SIG-M5 treated with dmso at 0.1 percent for 504 hours (cell line): ENCODE measurements around the gene RRP15.
"Not testable (repeated sequence)": the region's sequence is repeated elsewhere in the genome, so short reads cannot be mapped to it uniquely, and the experiment has no call there.

Source experiments
- DNase-seq: peaks from one replicate; lab custom pipeline; 2025; ENCODE audit not compliant: unreplicated experiment; lab: John Stamatoyannopoulos, UW

RRP15 gene

DNA sequence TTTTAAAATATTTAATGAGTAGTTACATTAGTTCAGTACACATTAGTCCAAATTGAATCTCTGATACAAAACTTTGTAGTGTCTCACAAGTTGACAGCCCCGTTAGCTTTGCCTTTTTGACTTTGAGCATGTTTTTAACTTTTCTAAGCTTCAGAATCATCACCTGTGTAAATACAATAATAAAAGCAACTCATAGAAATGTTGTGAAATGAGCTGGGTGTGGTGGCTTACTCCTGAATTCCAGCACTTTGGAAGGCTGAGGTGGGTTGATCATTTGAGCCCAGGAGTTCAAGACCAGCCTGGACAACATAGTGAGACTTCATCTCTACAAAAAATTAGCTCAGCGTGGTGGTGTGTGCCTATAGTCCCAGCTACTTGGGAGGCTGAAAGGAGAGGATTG is 11.1 kb downstream of the RRP15 start:
- DNase-seq, result no peak

DNA sequence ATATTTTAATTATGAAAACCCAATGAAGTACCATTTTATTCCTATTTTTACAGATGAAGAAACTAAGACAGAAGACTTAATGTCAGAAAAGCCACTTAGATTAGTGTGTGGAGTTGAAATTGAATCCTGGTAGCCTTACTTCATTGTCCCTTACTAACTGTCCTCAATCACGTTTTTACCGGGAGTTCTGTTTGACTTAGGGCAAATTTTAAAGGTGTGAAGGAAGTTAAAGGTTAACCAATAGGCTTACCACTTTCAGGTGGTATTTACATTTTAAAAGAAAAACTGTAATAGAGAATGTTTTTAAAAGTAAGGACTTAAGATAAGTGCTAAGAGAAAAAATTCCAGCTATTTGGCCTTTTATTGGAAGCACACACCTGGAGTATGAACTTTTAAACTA is 12.4 kb downstream of the RRP15 start:
- no peak for DNase-seq

DNA sequence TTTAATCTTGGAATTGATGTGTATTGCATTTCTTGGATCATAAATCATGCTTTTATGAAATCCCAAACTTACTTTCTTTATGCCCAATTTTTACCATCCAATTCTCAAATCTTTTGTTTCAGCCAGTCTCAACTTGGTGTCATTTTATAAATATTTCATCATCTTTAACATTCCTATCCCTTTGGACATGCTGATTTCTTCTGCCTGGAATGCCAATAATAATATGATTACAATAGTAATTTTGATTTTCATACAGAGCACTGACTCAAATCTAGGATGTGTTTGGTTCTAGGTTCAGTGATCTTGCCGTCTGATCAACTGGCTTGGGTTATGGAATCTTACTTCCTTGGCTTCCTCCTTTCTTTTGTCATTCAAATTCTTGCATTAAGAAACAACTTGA is 12.8 kb downstream of the RRP15 start:
- DNase-seq, result no peak

DNA sequence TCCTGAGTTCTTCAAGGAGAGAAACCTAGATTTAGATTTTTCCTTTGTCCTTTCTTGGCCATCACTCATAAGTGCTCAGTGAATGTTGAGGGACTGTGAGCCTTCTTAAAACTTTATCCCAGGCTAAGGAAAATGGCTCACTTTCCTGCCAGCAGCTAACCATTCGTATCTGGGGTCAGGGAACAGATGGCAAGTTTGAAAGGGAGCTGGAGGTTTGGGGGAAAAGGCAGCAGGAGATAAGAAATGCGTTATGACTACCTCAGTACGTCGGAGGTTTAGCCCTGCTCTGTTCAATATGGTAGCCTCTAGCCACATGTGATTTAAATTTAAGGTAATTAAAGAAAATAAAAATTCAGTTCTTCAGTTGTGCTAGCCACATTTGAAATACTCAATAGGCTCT is 13.3 kb downstream of the RRP15 start:
- no peak for DNase-seq

DNA sequence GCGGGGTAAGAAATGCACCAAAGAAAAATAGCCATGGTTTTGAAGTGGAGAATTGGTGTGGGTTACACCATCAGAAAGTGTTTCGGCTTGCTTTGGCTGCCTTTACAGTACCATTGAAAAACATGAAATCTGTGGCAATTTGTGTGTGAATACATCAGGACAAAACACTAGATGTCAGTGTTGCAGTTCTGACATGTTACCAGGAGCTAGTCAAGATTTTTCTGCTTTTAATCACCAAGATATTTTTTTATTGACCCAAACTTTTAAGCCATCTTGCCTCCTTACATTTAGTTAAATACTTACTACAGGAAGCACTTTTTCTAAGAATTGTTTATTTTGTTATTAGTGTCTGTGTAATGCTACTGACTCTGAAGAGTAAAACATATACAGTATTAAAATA is 14.3 kb downstream of the RRP15 start:
- peak; percentile 66 for DNase-seq

DNA sequence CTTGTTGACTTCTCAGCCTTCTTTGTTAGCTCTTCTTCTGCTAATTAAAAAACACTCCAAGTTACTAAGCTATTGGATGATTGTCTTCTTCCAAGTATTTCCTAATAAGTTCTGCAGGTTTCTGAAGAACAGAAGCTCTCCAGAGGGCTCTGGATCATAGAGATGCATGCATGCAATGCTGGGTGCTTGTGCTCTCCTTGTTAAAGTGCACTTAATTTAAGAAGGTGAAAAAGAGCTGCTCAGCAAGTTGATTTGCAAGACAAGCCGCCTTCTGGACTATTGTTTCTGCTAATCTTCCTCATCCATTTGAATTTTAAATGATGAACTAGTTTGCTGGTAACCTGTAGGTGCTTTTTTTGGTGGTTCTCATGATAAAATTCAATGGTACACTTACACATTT is 16.1 kb downstream of the RRP15 start:
- DNase-seq, result no peak

DNA sequence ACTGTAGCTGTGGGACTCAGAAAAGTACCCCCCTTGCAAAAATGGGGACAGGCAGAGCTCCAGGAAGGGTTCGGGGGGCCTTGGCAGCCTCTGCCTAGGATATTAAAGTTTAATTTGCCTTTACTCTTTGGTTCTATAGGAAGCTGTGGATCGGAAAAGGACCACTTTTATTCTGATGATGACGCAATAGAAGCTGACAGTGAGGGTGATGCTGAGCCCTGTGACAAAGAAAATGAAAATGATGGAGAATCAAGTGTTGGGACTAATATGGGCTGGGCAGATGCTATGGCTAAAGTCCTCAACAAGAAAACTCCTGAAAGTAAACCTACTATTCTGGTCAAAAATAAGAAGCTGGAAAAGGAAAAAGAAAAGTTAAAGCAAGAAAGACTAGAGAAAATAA is 17.1 kb downstream of the RRP15 start:
- no peak for DNase-seq

DNA sequence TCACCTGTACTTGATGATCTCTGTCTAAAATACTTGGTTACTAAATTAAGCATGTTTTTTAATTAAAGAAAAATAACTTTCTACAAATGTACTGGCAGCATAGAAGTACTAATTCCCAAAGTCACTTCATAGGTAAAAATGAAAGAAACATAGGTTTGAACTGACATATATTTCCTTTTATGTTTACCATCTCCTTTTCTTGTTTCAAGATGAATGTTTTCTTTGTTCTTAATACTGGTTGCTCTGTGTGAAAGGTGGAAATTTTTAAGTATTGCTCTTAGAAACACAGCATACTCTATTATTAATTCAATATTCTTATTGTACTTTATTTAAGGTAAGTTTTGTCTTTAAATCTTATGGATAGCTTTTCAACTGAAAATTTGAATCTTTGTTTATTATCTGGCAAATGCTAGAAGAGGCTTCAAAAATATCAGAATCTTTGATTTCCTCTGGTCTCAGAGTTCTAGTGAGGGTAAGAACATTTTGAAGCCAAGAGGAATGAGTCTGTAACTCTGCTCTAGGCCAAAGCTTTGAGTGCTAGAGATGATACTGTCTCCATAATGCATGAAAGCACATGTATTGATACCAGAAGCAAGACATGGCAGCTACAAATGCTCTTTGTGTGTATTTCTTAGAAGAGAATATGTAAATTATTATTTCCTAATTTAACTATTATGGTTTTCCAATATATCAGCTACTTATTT is 18.2 kb downstream of the RRP15 start:
- no peak for DNase-seq

DNA sequence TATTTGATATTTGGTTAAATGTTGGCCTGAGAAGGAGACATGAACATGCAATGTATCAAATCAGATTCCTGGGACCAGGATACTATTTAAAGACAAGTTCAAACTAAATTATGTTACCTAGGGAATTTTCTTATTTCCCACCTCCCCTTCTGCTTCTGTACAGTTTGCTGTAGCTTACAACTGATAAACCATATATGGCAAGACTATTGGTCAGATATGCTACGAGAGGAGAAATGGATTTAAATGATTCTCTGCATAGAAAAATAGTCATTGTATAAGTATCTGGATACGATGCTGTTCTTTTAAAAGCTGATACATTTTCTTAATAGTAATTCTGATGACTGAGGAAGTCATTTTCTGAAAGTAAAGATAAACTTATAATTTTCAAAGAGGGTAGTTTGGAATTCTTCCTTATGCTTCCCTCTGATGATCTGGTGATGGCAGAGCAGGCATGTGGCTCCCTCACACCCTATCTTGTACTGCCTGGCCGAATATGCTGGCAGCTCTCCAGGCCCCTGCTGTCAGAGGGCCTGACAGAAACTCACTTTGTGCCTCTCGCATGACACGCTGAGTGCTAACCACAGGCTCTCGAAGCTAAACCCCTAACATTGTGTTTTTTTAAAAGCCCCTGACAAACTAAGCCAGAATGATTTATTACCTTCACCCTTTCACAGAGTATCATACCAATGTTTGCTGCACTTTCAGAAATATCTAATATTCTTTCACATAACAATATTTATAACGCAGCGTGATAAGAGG is 19.4 kb downstream of the RRP15 start:
- no peak for DNase-seq

DNA sequence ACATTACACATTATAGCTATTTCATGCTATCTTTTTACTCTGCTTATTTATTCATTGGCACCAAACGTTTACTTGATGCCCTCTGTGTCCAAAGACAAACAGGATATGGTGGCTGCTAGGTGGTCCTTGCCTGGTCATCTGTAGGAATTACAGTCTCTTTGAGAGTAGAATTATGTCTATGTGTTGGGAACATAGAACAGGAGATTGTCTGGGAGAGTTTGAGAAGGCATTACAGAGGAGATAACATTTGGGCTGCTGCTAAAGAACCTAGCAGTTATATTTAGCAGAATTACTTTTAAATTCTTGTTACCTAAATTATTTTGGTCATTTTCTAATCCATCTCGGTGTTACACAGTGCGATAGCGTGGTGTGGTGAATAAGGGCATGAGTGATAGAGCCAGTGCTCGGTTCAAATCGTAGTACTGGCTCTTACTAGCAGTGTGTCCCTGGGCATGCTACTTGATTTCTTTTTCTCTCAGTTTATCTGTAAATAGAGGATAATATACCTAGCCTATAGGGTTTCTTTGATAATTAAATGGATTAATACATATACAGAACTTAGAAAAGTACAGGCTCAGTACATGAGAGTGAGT is 20.5 kb downstream of the RRP15 start:
- DNase-seq, result no peak

DNA sequence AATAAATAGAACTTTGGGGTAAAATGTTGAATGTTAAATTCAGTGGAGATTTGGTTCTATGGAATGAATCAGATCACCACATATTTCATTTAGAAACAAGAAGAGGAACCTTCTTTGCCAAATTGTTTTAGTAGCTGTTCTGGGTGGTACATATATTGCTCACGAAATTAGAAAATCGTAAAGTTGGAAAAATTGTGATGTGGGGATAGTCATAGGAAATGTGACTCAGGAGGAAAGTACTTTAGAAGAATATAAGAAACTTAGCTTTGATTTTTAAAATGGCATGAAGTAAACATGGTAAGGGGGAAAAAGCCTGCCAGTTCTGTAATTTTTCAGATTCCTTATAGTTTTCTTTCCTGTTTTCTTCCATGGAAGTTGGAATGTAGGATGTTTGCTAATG is 27.4 kb downstream of the RRP15 start:
- no peak for DNase-seq

DNA sequence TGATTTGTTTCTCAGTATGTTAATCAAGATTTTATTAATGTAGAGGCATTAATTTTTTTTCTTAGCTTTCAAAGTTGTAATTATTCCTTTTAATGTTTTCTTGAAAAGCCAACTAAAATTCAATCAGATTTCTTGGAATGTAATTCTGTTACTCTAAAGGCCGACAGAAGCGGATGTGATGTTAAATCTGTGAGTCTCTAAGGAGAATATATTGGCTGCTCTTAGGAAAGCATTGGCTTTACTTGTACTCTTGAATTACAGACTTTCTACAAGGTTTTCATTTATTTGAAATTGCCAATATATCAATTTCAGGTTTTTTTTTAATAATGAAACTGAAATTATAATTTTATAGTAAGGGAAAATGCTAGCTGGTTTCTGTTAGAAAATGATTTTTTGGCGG is 29.2 kb downstream of the RRP15 start:
- DNase-seq, result no peak

DNA sequence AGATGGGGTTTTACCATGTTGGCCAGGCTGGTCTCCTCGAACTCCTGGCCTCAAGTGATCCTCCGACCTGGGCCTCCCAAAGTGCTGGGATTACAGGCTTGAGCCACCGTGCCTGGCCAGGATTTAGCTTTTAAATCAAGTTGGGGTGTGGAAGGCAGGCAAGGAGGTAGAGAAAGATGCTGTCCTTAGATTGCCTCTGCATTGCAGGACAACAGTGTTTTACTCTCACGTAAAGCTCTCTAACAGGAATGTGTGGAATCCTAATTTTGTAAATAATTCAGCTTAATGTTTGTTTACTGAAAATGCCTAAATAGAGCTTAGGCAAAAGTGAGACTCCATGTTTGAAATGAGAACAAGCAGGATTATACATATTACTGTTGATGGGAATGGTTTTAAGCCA is 30.5 kb downstream of the RRP15 start:
- DNase-seq, result no peak

DNA sequence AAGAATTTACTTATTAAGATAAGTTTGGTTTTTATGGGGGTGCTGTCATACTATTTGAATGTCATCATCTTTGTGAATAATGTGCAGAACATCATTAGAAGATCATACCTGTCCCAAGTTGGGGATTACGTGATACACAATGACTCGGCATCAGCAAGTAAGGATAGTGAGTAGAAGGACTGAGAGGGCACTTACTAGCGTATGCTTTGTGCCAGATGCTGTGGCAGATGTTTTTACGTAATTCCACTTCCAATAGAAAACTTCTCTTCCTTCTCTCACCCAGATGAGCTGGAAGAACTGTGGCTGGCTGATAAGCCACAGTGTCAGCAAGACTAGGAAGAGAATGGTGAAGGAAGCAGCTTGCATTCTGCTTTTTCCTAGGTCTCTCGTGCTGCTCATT is 32.0 kb downstream of the RRP15 start:
- DNase-seq, result no peak

DNA sequence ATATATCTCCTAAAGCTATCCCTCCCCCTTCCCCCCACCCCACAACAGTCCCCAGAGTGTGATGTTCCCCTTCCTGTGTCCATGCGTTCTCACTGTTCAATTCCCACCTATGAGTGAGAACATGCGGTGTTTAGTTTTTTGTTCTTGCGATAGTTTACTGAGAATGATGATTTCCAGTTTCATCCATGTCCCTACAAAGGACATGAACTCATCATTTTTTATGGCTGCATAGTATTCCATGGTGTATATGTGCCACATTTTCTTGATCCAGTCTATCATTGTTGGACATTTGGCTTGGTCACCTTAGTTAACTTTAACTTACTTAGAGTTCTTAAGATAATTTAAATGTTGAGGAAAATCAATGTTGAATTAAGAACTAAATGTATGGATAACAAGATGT is 35.1 kb downstream of the RRP15 start:
- DNase-seq, result not testable (repeated sequence)

DNA sequence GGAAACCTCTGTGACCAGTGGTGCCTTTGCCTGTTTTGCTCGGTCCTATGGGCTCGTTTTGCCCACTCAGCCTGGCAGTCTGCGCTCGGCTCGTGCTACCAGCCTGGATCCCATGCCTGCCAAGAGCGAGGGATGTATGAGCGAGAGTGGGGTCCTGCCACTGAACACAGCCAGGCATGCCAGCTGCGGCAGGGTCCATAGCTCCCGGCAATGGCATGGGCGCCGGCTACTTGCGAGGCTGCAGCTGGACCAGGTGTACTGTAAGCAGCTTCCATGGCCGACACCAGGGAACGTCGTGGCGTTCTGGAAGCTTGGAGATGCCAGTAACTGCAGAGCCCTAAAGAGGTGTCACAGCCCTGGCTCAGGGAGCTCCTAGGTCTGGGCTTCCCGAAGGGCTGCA is 37.7 kb downstream of the RRP15 start:
- DNase-seq, result no peak

DNA sequence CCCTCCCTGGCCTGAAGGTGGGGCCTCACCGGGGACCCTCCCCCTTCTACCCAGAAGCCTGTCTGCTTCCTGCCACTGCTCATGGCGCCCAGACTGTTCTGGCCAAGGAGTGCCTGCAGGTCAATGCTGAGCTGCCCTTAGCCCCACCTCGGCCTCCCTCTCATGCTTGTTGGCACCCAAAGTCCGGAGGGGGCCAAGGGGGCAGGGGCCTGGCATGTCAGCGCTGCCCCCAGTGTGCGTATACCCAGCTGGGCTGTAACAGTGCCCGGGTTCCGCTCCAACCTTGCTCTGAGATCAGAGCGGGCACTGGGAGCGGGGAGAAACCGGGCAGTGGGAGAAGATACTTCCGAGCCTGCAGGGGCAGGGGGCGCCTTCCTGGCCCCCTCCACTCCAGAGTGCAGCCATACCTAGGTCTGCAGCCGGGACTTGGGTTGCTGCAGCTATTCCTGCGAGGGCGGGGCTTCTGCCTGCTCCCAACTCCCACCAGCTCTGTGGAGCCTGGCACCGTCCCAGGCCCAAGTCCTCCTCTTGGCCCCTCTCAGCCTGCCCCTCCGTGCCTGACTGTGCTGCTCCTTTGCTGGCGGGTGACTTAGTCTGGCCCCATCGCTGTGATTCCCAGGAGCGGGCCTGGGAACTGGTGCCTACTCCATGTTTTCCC is 38.6 kb downstream of the RRP15 start:
- no peak for DNase-seq

DNA sequence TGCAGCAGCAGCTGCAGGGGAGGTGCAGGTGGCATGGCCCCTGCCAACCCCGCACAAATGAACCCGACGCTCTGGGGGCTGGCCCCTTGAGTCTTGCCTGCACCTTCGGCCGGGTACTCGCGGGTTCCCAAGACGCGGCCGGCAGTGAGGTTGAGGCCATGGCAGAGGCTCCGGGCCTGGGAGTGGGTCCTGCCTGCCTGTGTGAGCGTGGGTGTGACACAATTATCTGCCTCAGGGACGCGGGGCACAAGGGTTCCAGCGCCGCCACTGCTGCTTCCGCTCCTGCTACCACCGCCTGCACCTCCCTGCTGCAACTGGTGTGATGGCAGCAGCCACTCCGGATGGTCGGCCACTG is 39.1 kb downstream of the RRP15 start:
- DNase-seq, result no peak

DNA sequence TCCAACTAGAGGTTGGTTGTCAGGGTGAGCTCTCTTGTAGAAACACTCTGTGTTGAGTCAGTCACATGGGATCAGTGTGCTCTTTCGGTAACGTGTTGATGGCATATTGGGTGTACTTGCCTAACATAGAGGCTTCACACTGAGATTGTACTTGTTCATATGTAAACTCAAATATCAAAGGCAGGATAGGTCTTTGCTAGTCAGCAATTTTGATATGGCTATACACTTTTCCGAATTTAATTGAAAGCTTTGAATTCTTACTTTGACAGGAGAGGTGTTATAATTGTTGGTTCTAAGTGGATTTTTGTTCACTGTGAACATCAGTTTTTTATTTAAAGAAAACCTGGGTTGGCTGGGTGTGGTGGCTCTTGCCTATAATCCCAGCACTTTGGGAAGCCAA is 43.7 kb downstream of the RRP15 start:
- DNase-seq, result no peak

DNA sequence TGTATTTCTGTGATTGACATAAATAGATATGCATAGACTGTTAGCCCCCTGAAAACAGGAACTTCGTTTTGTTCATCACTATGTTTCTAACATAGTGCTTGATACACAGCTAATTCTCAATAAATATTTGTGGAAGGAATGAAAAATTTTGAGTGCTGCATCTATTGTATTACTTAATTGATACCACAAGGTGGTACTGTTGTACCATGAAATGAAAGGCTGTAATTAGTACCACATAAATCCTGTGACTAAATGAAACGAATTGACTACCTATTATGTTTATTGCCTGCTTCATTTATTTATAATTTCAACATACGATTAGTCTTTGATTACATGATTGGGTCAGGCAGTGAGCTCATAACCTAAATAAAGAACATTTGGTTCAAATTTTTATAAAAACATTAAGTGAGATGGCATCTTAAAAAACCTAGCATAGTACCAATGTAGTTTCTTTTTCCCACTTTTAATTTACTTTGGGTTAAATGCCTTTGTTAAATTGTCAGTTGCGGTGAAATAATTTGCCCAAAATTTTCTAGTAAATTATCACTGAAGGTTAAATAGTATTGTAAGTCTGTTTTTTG is 45.0 kb downstream of the RRP15 start:
- peak; percentile 66 for DNase-seq

DNA sequence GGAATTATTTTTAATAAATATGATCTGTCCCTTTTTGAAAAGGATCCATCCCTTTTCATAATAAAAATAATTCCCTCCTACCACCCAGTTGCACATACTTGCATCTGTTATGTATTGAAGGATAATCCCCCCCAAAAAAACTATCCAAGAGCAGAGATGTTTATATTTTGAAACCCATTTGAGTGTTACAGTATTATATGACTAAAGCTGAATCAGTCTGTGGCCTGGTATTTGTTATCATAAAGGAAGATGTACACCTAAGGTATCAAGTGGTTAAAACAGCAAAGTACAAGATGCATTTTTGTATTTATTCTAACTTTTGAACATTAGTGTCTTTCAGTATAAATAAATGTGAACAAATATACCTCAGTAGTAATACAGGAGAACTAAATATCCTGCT is 47.3 kb downstream of the RRP15 start:
- no peak for DNase-seq

DNA sequence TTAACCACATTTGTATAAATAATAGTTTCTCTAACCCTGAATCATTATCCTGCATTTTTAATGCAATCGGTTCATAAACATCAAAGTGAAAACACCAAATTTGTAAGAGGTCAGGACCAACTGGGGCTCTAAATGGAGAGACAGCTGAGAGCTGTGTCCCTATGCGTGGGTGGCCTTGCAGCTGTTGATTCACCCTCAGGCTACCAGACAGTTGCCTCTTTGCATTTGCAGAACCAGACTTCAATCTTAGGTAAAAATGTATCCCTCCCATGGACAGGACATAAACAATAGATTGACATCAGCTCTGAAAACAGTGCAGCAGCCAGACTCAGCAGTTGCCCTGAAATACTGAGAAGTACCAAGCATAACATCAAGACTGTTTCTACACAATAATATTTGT is 51.2 kb downstream of the RRP15 start:
- no peak for DNase-seq
